GM18520 (cell line): ENCODE measurements around the gene ANKFY1.

Source experiments
- ATAC-seq: cut with Tn5 transposase; IDR thresholded peaks from one replicate; pipeline ENCODE4 v1.9.1; 2021; ENCODE audit not compliant: unreplicated experiment

The ANKFY1 gene

DNA sequence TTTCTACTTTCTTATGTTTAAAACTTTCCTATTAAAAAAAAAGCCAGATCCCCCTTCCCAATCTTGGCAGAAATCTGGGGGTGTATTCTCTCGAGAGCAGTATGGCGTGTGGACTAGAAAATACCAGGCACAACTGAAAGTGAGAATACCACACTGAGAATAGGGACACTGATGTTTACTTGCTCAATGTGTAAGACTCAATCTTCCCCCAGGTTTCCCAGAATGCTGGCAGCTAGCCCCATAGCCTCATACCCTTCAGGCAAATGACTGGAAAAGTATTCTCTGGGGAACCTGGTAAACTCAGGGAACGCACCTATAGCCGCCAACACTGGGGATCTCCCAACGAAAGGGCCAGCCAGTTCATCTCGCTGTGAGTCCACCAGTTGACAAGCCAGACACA lies 136.2 kb downstream of the ANKFY1 start:
- no peak for ATAC-seq

DNA sequence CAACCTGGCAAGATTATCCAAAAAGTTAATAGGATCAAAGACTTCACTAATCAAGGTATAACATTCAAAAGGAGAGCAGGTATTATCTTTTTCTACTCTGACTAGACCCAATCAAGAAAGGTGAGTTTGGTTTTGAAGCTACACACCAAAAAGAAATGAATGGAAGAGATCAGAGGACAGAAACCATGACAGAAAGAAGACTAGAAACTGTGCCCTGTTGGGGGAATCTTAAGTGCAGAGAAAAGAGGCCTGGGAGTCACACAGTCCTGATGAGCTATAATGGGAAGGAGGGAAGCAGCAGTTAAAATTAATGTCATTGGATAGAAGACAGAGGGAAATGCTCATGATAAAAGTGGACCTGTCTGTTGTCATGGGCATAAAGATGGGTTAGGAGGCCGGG lies 138.2 kb downstream of the ANKFY1 start:
- ATAC-seq, result no peak

DNA sequence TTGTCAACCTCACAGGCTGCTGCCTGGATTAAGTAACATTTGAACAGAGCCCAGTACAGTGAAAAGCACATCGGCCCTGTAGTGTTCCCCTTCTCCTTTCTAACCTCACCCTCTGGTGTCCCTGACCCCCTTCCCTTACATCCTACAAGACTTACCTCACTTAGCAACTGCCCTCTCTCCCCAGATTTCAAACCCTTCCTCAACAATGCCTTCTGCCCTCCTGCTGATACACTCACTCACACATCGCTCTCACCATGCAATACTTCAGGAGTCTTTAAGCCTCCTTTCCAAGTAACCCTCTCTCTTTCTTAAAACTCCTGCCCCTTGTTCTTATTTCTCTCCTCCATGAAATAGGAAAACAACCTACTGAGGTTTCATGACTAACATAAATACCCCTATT lies 138.8 kb downstream of the ANKFY1 start:
- ATAC-seq, result no peak

DNA sequence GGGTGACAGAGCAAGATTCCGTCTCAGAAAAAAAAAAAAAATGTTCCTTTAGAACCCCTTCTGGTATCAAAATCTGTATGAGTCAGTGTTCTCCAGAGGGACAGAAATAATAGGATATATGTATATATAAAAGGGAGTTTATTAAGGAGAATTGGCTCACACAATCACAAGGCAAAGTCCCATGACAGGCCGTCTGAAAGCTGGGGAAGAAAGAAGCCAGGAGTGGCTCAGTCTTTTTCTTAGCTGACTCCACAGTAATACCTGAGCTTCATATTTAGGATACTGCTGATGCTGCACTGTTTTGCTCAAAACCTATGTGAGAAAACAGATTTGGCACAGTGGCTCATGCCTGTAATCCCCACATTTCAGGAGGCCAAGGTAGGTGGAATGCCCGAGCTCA lies 143.4 kb downstream of the ANKFY1 start:
- no peak for ATAC-seq

DNA sequence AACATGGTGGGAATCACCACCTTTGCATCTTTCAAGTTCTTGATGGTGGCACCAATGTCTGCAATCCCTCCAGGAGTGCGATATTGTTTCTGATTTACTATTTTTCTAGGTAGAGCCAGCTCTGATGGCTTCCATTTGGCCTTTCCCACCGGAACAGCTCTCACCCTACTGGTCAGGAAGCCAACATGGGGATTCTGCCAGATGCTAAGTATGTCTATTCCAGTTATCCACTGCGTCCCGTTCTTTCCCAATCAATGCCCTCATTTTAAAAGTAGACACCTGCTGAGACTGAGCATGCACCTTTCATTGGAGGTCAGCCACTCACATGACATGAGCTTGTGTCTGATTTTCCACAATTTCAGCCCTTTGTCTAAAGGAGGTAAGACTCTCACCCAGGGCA lies 144.5 kb downstream of the ANKFY1 start:
- ATAC-seq, result no peak

GRCh38 chr17:4118015-4118743 lies 145.6 kb downstream of the ANKFY1 start:
- no peak for ATAC-seq

DNA sequence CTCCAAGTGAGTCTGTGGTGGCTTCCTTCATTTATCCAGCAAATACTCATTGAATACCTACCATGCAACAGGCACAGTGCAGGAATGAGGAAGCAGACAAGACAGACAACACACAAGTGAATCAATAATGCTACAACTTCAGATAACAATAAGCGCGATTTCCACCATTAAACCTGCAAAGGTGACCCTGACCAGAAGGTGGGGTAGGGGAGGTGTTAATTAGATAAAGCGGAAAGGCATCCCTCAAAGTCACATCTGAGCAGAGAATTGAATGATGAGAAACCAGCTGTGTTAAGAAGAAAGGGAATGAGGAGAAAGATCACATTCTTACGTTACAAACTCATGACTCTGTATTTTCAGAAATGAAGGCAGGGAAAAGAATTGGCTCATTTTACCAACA lies 147.3 kb downstream of the ANKFY1 start:
- no peak for ATAC-seq
